Cardiac muscle cell (in vitro differentiated cells and primary cell): ENCODE results near the gene GABBR2. TPM values are rescaled to one million over a fixed set of nuclear protein-coding genes. Genes with fewer than 3 reads are reported as not detected.
"Not testable (repeated sequence)": the region's sequence is repeated elsewhere in the genome, so short reads cannot be mapped to it uniquely, and the experiment has no call there.

ENCODE experiments used
- DNase-seq, 2 donors: peaks; one replicate each; pipeline versions ENCODE4 v3.0.0 to v3.0.0-alpha.2; 2010 to 2017; ENCODE audit warnings: low read depth in 1 of 2, low spot score in 1 of 2
- H3K27ac ChIP-seq: fragments of 200-600 bp; sonication (generic); 2 replicates; pipeline ENCODE4 v1.5.1; 2016
- H3K27me3 ChIP-seq: fragments of 200-600 bp; sonication (generic); 2 replicates; pipeline ENCODE4 v1.6.0; 2016; ENCODE audit warnings: control low read depth
- H3K36me3 ChIP-seq: fragments of 200-600 bp; sonication (generic); 2 replicates; pipeline ENCODE4 v1.5.1; 2016; ENCODE audit warnings: control low read depth
- H3K4me1 ChIP-seq: fragments of 200-600 bp; sonication (generic); 2 replicates; pipeline ENCODE4 v1.8.1; 2017; ENCODE audit warnings: low read depth, mild to moderate bottlenecking, mixed run types
- H3K4me3 ChIP-seq: fragments of 200-600 bp; sonication (generic); 2 replicates; pipeline ENCODE4 v1.5.1; 2016; ENCODE audit warnings: mild to moderate bottlenecking
- H3K9me3 ChIP-seq: fragments of 200-600 bp; sonication (generic); 2 replicates; pipeline ENCODE4 v1.5.1; 2017; ENCODE audit warnings: low read depth, mild to moderate bottlenecking, control low read depth
- polyA plus RNA-seq: library from polyadenylated mRNA; unstranded; fragments of >200 nt; fragmentation: Nextera tagmentation; extraction: Ambion mirVana; gene quantifications from 2 replicates; pipeline ENCODE4 v1.2.1, GENCODE V29; 2016
- total RNA-seq: library from RNA; depleted of rRNA; stranded (reverse); fragments of >200 nt; gene quantifications from 2 replicates; pipeline ENCODE4 v1.2.3, GENCODE V29; 2016
- TF ChIP-seq, protein P1 (sequence below): IDR thresholded peaks from 2 replicates; pipeline ENCODE4 v1.5.1; 2012; ENCODE audit warnings: low read depth, mild to moderate bottlenecking, low read length

The GABBR2 gene
- total and polyA plus RNA-seq, 2 experiments from 2014 or later = 0.06 TPM; not detected in 1

DNA sequence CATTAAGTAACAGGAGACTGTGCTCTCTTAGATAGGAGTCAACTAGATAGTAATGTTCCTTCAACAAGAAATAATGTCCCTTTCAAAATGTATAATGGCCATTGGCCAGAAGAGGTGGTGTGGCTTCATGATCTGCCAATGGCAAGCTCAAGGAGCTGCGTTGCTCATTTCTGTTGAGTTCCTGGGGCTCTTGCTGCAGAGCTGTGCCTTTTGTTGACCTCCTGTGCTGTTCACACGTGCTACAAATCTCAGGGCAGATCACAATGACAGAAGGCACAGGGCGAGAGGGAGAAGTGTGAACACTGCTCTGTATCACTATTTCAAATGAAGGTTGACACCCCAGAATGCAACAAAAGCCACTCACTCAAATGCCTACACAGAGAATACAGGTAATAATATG lies 437.3 kb downstream of the GABBR2 start:
- peak in 1 of 2 donors; percentile 26 for DNase-seq
- Histone ChIP-seq H3K9me3 (no peaks in the 10 kb centered on the region), H3K27ac (no peak overlapping the region), H3K4me3 (no peak overlapping the region), H3K4me1 (no peaks in the 10 kb centered on the region), H3K27me3 (no peaks in the 10 kb centered on the region), H3K36me3 (no peaks in the 10 kb centered on the region)
- TF ChIP-seq, protein P1, sequence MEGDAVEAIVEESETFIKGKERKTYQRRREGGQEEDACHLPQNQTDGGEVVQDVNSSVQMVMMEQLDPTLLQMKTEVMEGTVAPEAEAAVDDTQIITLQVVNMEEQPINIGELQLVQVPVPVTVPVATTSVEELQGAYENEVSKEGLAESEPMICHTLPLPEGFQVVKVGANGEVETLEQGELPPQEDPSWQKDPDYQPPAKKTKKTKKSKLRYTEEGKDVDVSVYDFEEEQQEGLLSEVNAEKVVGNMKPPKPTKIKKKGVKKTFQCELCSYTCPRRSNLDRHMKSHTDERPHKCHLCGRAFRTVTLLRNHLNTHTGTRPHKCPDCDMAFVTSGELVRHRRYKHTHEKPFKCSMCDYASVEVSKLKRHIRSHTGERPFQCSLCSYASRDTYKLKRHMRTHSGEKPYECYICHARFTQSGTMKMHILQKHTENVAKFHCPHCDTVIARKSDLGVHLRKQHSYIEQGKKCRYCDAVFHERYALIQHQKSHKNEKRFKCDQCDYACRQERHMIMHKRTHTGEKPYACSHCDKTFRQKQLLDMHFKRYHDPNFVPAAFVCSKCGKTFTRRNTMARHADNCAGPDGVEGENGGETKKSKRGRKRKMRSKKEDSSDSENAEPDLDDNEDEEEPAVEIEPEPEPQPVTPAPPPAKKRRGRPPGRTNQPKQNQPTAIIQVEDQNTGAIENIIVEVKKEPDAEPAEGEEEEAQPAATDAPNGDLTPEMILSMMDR = no peak

DNA sequence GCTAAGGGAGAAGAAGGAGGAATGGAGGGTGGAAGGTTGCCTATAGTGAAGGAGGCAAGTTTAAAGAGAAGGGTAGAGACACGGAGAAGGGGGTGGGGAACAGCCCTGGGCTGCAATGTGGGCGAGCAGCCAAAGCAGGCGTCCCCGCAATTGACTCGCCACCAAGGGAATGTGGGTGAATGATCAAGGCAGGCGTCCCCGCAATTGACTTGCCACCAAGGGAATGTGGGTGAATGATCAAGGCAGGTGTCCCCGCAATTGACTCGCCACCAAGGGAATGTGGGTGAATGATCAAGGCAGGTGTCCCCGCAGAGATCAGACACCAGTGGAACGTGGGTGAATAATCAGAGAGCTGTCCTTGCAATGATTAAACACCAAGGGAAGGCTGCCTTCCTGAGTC lies 438.5 kb downstream of the GABBR2 start:
- H3K27ac ChIP-seq, DNase-seq, H3K27me3 ChIP-seq, H3K9me3 ChIP-seq, H3K4me3 ChIP-seq, H3K4me1 ChIP-seq, H3K36me3 ChIP-seq: not testable (repeated sequence)

DNA sequence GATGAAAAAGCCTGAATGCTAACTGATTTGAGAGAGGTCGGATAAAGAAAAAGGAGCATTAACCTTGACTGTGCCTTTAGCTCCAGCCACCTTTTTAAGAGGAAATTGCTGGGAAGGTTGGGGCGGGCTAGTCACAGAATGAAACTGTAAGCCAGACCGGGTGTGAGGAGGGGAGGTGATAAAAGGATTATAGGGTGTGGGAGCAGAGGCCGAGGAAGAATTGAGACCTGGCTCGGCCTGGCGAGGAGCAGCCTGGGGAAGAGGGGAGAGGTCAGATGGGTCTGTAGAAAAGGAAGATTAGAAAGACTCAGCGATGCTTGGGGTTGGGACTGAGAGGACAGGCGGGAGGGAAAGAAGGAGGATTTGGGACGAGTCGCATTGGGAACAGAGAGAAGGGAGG lies 439.1 kb downstream of the GABBR2 start:
- H3K36me3 ChIP-seq, H3K4me3 ChIP-seq, DNase-seq, H3K27me3 ChIP-seq, H3K4me1 ChIP-seq, H3K9me3 ChIP-seq, H3K27ac ChIP-seq: not testable (repeated sequence)

DNA sequence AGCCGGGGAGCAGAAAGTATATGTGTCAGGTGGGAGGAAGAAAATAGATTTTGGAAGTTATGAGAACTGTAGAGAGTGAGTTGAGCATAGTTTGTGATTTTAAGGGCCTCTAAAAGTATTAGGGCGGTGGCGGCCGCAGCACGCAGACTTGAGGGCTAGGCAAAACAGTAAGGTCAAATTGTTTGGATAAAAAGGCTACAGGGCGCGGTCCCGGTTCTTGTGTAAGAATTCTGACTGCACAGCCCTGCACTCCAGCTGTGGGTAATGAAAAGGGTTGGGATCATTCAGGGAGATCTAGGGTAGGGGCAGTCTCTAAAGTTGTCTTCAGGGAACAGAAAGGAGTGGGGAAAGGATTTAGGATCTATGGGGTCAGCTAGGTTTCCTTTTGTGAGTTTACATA lies 441.2 kb downstream of the GABBR2 start:
- not testable (repeated sequence) for H3K27me3 ChIP-seq, H3K4me1 ChIP-seq, DNase-seq, H3K27ac ChIP-seq, H3K9me3 ChIP-seq, H3K36me3 ChIP-seq, H3K4me3 ChIP-seq

DNA sequence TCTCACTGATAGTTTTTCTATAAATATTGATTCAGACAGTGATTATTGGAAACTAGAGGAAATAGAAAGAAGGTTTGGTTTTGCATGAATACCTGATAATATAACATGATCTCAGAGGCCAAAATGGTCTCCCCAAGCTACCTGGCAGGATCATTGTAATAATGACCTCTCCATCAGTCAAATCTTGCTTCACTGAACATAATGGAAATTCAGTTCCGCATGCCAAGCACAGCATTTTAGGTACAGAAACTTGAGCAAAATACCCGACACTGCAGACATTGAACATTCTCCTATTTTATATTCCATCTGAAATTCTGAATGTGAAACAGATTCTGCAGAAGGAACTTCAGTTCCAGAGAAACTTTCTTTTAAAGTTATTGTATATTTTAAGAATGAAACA lies 444.2 kb downstream of the GABBR2 start:
- Histone ChIP-seq H3K27me3 (no peaks in the 10 kb centered on the region), H3K36me3 (no peaks in the 10 kb centered on the region), H3K27ac (no peak overlapping the region), H3K4me3 (no peak overlapping the region), H3K9me3 (no peaks in the 10 kb centered on the region), H3K4me1 (no peaks in the 10 kb centered on the region)
- TF ChIP-seq, protein P1 = no peak
- no peak for DNase-seq

DNA sequence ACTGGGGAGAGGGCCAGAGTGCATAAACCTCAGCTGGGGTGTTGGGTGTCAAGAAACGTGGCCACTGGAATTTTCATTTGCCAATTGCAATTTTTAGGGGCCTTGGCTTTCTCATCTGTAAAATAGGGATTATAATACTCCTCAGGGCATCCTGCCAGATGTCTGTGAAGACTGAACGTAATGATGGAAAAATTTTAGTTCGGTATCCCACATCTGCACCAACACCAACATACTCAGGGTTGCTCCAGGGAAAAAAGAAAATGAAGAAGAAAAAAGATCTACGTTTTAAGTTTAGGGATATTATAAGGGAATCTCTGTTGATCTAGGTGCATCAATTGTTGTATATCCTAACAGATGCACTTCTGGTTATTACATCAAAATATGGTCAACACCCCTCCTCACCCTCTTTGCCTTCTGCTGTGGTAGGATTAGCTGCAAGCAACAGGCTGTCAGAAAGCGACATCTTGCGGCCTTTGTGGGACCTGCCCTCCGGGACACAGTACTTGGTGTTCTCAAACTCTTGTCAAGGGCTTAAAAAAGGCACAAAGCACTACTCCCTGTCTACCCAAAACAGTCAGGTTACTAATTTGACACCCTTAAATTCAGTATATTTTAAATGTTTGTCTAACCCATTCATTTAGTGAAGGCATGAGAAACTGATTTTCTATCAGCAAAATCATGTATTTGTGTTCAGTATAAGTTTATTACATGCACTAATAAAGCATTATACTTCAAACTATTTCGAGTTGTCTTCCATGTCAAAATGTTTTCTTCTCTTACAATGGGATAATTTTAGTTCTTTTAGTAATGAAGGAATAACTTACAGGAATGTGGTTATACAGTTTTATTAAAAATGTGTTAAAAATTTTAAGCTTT lies 445.0 kb downstream of the GABBR2 start:
- H3K27ac ChIP-seq = no peak overlapping the region
- H3K4me1 ChIP-seq = no peaks in the 10 kb centered on the region
- H3K9me3 ChIP-seq = no peaks in the 10 kb centered on the region
- DNase-seq = peak; percentile 81 to 87
- TF ChIP-seq, protein P1 = peak; percentile 94
- no peak overlapping the region for H3K4me3 ChIP-seq
- no peaks in the 10 kb centered on the region for H3K27me3 ChIP-seq
- H3K36me3 ChIP-seq = no peaks in the 10 kb centered on the region

DNA sequence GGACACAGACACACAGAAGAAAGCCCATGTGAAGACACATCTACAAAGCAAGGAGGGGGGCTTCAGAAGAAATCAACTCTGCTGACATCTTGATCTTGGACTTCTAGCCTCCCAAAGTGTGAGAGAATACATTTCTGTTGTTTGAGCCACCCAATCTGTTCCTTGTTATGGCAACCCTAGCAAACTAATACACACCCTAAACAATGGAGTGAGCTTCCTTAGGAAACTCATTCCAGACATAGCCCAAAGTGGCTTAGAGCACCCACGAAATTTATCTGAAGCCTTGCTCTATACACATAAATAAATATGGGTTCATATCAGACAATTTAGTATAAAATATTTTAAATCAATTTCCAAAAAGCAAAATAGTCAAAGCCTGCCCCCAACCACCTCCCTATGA lies 445.7 kb downstream of the GABBR2 start:
- Histone ChIP-seq H3K27ac (no peak overlapping the region), H3K36me3 (no peaks in the 10 kb centered on the region), H3K9me3 (no peaks in the 10 kb centered on the region), H3K4me1 (no peaks in the 10 kb centered on the region), H3K4me3 (no peak overlapping the region), H3K27me3 (no peaks in the 10 kb centered on the region)
- TF ChIP-seq, protein P1 = no peak
- DNase-seq = no peak
